OCI-LY7 (cell line): ENCODE results near the gene EBF3. TPM values are rescaled to one million over a fixed set of nuclear protein-coding genes. Genes with fewer than 3 reads are reported as not detected.
"Not testable (repeated sequence)": the region's sequence is repeated elsewhere in the genome, so short reads cannot be mapped to it uniquely, and the experiment has no call there.

ENCODE experiments used
- BruUV-seq: library from RNA; stranded (reverse); fragments of 400-500 nt; replicated peaks from 2 replicates; lab custom pipeline; 2021; lab: Mats Ljungman, UMichigan
- CTCF ChIA-PET: fragments of 300-600 bp; sonication (Branson Sonifier 250); formaldehyde crosslinking; loops from one replicate; lab custom pipeline; 2022; ENCODE audit warnings: antibody characterized with exemption; ENCODE audit not compliant: unreplicated experiment; lab: Charles Lee
- POLR2A ChIA-PET: fragments of 300-600 bp; sonication (Branson Sonifier 250); formaldehyde crosslinking; loops from one replicate; lab custom pipeline; 2022; ENCODE audit warnings: antibody characterized with exemption; lab: Charles Lee
- DNase-seq: peaks from one replicate; pipeline ENCODE4 v3.0.0-alpha.2; 2015; ENCODE audit warnings: low spot score
- H2AFZ ChIP-seq: fragments of 200-600 bp; sonication (generic), shearing (Covaris generic); 2 replicates; pipeline ENCODE4 v1.6.1; 2014; ENCODE audit warnings: mild to moderate bottlenecking, antibody characterized with exemption, low read length, moderate library complexity
- H3K27ac ChIP-seq: fragments of 200-600 bp; sonication (generic); 2 replicates; pipeline ENCODE4 v1.5.1; 2014; ENCODE audit warnings: mixed run types, low read depth, mild to moderate bottlenecking, moderate library complexity, low read length, inconsistent platforms; ENCODE audit not compliant: poor library complexity, severe bottlenecking
- H3K36me3 ChIP-seq: fragments of 200-600 bp; sonication (generic); 2 replicates; pipeline ENCODE4 v1.6.1; 2014; ENCODE audit warnings: mild to moderate bottlenecking, antibody characterized with exemption, low read length, moderate library complexity, mixed read lengths; ENCODE audit not compliant: insufficient read depth
- H3K4me1 ChIP-seq: fragments of 200-600 bp; sonication (generic); 2 replicates; pipeline ENCODE4 v1.5.1; 2014; ENCODE audit warnings: mild to moderate bottlenecking, low read length; ENCODE audit not compliant: insufficient read depth, poor library complexity, severe bottlenecking
- H3K4me2 ChIP-seq: fragments of 200-600 bp; sonication (generic); 2 replicates; pipeline ENCODE4 v1.6.1; 2014; ENCODE audit warnings: mild to moderate bottlenecking, low read length
- H3K4me3 ChIP-seq: fragments of 200-600 bp; sonication (generic); 2 replicates; pipeline ENCODE4 v1.5.1; 2014; ENCODE audit warnings: mild to moderate bottlenecking, low read depth, low read length; ENCODE audit not compliant: poor library complexity, severe bottlenecking
- H3K79me2 ChIP-seq: fragments of 200-600 bp; sonication (generic); 2 replicates; pipeline ENCODE4 v1.6.1; 2016; ENCODE audit warnings: low read depth, mild to moderate bottlenecking, low read length, moderate library complexity, mixed read lengths; ENCODE audit not compliant: insufficient read depth
- H3K9me2 ChIP-seq: fragments of 200-600 bp; sonication (generic); 2 replicates; pipeline ENCODE4 v1.6.1; 2016; ENCODE audit warnings: mild to moderate bottlenecking, low read length, mixed read lengths; ENCODE audit not compliant: insufficient read depth
- H3K9me3 ChIP-seq: fragments of 200-600 bp; sonication (generic); 2 replicates; pipeline ENCODE4 v1.6.1; 2014; ENCODE audit warnings: mild to moderate bottlenecking, mixed run types, low read length, mixed read lengths
- H4K20me1 ChIP-seq: fragments of 200-600 bp; sonication (generic); 2 replicates; pipeline ENCODE4 v1.6.1; 2014; ENCODE audit warnings: mild to moderate bottlenecking, antibody characterized with exemption, low read length, moderate library complexity, mixed read lengths; ENCODE audit not compliant: insufficient read depth
- CTCF ChIP-seq: fragments of 200-600 bp; sonication (generic); conservative IDR thresholded peaks from 2 replicates; pipeline ENCODE4 v1.5.1; 2014; ENCODE audit warnings: mild to moderate bottlenecking, antibody characterized with exemption, low read length, moderate library complexity, mixed read lengths
- EZH2phosphoT487 ChIP-seq: fragments of 200-600 bp; sonication (generic); IDR thresholded peaks from 2 replicates; pipeline ENCODE4 v1.6.1; 2018; ENCODE audit warnings: low read depth, borderline replicate concordance, mild to moderate bottlenecking, mixed run types, antibody characterized with exemption, low read length, moderate library complexity, mixed read lengths
- intact Hi-C: fragments of 100-400 bp; cut with micrococcal nuclease; formaldehyde crosslinking; loops from one replicate; pipeline ENCODE4 v1.10.0; 2022; ENCODE audit not compliant: unreplicated experiment
- total RNA-seq, 2 experiments: library from RNA; depleted of rRNA in 1 of 2; stranded (reverse); fragments of >200 nt in 1 of 2; shearing (Covaris generic) in 1 of 2; gene quantifications; 2 replicates each; pipeline ENCODE4 v1.2.3, GENCODE V29; 2014 to 2022

The EBF3 gene
- total RNA-seq, 2 experiments from 2014 or later = not detected

DNA sequence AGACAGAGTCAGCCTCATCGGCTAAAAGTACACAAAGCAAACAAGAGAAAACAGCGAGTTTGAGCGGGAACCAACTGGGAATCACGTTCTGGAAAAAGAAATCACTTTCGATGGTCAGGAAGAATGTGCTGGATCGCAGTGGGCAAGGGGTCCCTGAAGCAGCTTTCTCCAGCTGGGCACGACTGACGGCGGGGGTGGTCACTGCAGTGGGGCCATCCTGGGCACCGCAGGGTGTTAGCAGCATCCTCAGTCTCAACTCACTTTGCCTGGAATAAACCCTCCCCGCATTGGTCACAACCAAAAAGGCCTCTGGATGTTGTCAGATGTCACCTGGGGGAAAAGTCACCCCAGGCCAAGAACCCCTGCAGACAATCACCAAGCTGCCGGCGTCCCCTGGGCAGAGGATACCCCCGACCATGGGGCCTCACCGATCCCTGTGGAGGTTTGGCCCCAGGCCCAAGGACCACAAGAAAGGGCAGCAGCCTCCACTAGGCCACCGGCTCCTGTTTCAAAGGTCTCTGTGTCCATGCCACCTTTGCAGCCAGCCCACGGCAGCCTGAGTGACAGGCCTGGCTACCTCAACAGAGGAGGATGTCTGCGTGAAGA lies 42.9 kb downstream of the EBF3 start:
- Histone ChIP-seq H3K9me3 (no peaks in the 10 kb centered on the region), H3K79me2 (no peaks in the 10 kb centered on the region), H3K36me3 (no peaks in the 10 kb centered on the region), H4K20me1 (no peaks in the 10 kb centered on the region), H3K27ac (no peak overlapping the region), H3K9me2 (no peaks in the 10 kb centered on the region), H3K4me1 (no peaks in the 10 kb centered on the region), H3K4me2 (no peak overlapping the region), H3K4me3 (no peak overlapping the region), H2AFZ (no peak overlapping the region)
- DNase-seq = no peak
- ChIA-PET POLR2A (no interaction called here), CTCF (interaction anchor here (0.6 kb wide), 1 partner anchor 671 kb away, joined by 4 read pairs; no protein-coding TSS in a partner anchor)
- intact Hi-C loops = no loop called here
- no TSS peak for BruUV-seq
- TF ChIP-seq EZH2phosphoT487 (no peak), CTCF (no peak)

- H3K9me3 ChIP-seq, intact Hi-C loops, CTCF ChIA-PET: not testable (repeated sequence)
Measured at GRCh38 chr10:129920187-129920586, 43.9 kb downstream of the EBF3 start.

GRCh38 chr10:129919358-129919757 lies 44.7 kb downstream of the EBF3 start:
- no TSS peak for BruUV-seq
- CTCF ChIA-PET = no interaction called here

More at GRCh38 chr10:129920187-129920586, 43.9 kb downstream of the EBF3 start:
- H3K36me3 ChIP-seq, POLR2A ChIA-PET, DNase-seq, H3K27ac ChIP-seq, H3K4me1 ChIP-seq, H3K79me2 ChIP-seq, H3K4me2 ChIP-seq, H3K4me3 ChIP-seq, H2AFZ ChIP-seq, BruUV-seq, H3K9me2 ChIP-seq, H4K20me1 ChIP-seq: not testable (repeated sequence)

More at GRCh38 chr10:129919358-129919757, 44.7 kb downstream of the EBF3 start:
- H3K9me2 ChIP-seq = no peaks in the 10 kb centered on the region
- H3K4me3 ChIP-seq = no peak overlapping the region
- no peaks in the 10 kb centered on the region for H3K4me1 ChIP-seq
- H3K36me3 ChIP-seq = no peaks in the 10 kb centered on the region
- H3K27ac ChIP-seq = no peak overlapping the region
- no peaks in the 10 kb centered on the region for H3K79me2 ChIP-seq
- no peak overlapping the region for H3K4me2 ChIP-seq
- intact Hi-C loops = no loop called here
- POLR2A ChIA-PET = interaction anchor here (1.0 kb wide), 1 partner anchor 37 kb away, joined by 4 read pairs; no protein-coding TSS in a partner anchor
- TF ChIP-seq EZH2phosphoT487 = no peak
- no peak for TF ChIP-seq CTCF
- no peaks in the 10 kb centered on the region for H3K9me3 ChIP-seq
- H2AFZ ChIP-seq = no peak overlapping the region
- H4K20me1 ChIP-seq = no peaks in the 10 kb centered on the region
- DNase-seq = no peak
